Activated T-cell treated with anti-CD3 and anti-CD28 coated beads, Interleukin-2, amount 50 U/mL, for 1 hour (primary cell): ENCODE results near the gene SPESP1.

Experiments used
- DNase-seq: peaks from one replicate; pipeline ENCODE4 v3.0.0-alpha.2; 2020

The SPESP1 gene

GRCh38 chr15:68993276-68993675 is 63.0 kb downstream of the SPESP1 start:
- DNase-seq = no peak

DNA sequence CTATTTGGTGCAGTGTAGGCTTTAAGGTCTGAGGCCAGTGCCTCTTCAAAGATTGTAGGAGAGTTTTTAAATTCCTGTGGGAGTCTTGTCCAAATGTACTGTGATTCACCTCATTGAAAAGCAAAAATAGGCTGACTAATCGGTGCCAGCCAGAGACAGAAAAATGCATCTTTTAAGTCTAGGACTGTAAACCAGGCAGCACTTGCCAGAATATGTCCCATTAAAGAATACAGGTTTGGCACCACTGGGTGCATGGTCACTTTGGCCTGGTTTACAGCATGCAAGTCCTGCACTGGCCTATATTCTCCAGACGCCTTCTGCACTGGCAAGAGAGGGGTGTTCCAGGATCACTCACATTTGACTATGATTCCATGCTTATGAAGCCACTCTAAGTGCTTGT is 63.8 kb downstream of the SPESP1 start:
- no peak for DNase-seq

DNA sequence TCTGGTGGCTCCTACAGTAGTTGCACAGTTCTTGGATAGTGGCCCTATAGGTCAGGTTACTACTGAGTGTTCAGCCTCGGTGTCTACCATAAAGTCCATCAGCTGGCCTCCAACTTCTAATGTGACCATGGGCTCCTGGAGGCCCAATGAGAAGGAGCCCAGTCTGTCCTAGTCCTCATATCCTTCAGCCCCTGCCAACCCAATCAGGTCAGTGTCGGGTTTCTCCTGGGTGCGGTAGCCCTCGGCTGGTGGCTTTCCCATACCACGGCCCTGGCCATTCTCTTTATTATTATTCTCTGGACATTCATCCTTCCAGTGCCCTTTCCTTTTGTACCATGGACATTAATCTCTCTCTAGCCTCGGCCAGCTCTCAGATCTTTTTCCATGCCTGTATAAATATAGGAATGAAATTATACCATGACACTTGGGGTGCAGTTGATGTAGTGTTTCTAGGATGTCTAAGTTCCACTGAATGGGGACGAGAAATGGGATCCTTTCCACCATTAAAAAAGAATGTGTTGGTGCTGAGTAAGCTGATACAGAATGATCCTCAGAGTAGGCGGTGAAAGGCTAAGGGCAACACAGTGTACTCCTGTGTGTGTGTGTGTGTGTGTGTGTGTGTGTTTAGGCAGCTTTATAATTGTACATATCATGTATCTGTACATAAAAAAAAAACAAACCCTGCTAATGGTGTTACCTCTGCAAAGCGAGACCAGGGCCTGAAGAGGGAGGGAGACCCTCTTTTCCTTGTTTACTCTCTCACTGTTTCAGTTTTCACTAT is 64.8 kb downstream of the SPESP1 start:
- no peak for DNase-seq
